IMR-90 (cell line): ENCODE results near the gene CARNS1. TPM values are rescaled to one million over a fixed set of nuclear protein-coding genes. Genes with fewer than 3 reads are reported as not detected.

Source experiments
- ATAC-seq: fragments of 200-7000 bp; cut with Tn5 transposase; 2 replicates; pipeline ENCODE4 v1.9.1; 2020; ENCODE audit warnings: low read depth, mild to moderate bottlenecking, moderate library complexity
- BruUV-seq: library from RNA; stranded (reverse); fragments of 400-500 nt; replicated peaks from 2 replicates; lab custom pipeline; 2021; lab: Mats Ljungman, UMichigan
- CTCF ChIA-PET: fragments of 300-600 bp; formaldehyde crosslinking; extraction: SDS; loops from one replicate; lab custom pipeline; 2021; ENCODE audit warnings: antibody characterized with exemption; lab: Yijun Ruan, JAX
- POLR2A ChIA-PET: fragments of 300-600 bp; sonication (Branson Sonifier 250); formaldehyde crosslinking; loops from one replicate; lab custom pipeline; 2022; ENCODE audit warnings: antibody characterized with exemption; ENCODE audit not compliant: unreplicated experiment; lab: Charles Lee
- DNase-seq: peaks from one replicate; pipeline ENCODE4 v3.0.0; 2013
- H2AFZ ChIP-seq: replicated peaks from 2 replicates; pipeline ENCODE3; 2013; ENCODE audit warnings: low read length, mild to moderate bottlenecking; ENCODE audit not compliant: poor library complexity
- H2AK5ac ChIP-seq: 2 replicates; pipeline ENCODE4 v1.6.1; 2013; ENCODE audit warnings: low read depth, low read length, inconsistent platforms
- H2AK9ac ChIP-seq: replicated peaks from 2 replicates; pipeline ENCODE3; 2013; ENCODE audit warnings: mild to moderate bottlenecking, low read depth, low read length, moderate library complexity; ENCODE audit not compliant: poor library complexity
- H2BK120ac ChIP-seq: 2 replicates; pipeline ENCODE4 v1.6.1; 2013; ENCODE audit warnings: low read depth, low read length, inconsistent platforms
- H2BK15ac ChIP-seq: 3 replicates; pipeline ENCODE4 v1.6.1; 2013; ENCODE audit warnings: low read depth, low read length, inconsistent platforms
- H2BK20ac ChIP-seq: 2 replicates; pipeline ENCODE4 v1.6.1; 2013; ENCODE audit warnings: low read depth, mild to moderate bottlenecking, inconsistent platforms, low read length, moderate library complexity
- H2BK5ac ChIP-seq: 2 replicates; pipeline ENCODE4 v1.6.1; 2013; ENCODE audit warnings: mild to moderate bottlenecking, low read depth, low read length, inconsistent platforms; ENCODE audit not compliant: poor library complexity, severe bottlenecking
- H3K14ac ChIP-seq: replicated peaks from 2 replicates; pipeline ENCODE4 v1.6.1; 2013; ENCODE audit warnings: low read depth, low read length, inconsistent platforms
- H3K18ac ChIP-seq: 2 replicates; pipeline ENCODE4 v1.6.1; 2013; ENCODE audit warnings: low read depth, low read length, control low read depth
- H3K23ac ChIP-seq: 2 replicates; pipeline ENCODE4 v1.6.1; 2013; ENCODE audit warnings: low read depth, low read length, inconsistent platforms
- H3K27ac ChIP-seq: 2 replicates; pipeline ENCODE4 v1.5.1; 2013; ENCODE audit warnings: mild to moderate bottlenecking, control low read depth, low read length; ENCODE audit not compliant: insufficient read depth
- H3K27me3 ChIP-seq: 2 replicates; pipeline ENCODE4 v1.6.1; 2013; ENCODE audit warnings: low read length; ENCODE audit not compliant: control insufficient read depth, insufficient read depth
- H3K36me3 ChIP-seq: 2 replicates; pipeline ENCODE4 v1.6.1; 2013; ENCODE audit warnings: low read length, mixed read lengths; ENCODE audit not compliant: control insufficient read depth, insufficient read depth
- H3K4ac ChIP-seq: 2 replicates; pipeline ENCODE4 v1.6.1; 2013; ENCODE audit warnings: low read depth, low read length, inconsistent platforms
- H3K4me1 ChIP-seq: 2 replicates; pipeline ENCODE4 v1.6.1; 2013; ENCODE audit warnings: low read length, mixed read lengths; ENCODE audit not compliant: control insufficient read depth, insufficient read depth
- H3K4me2 ChIP-seq: 2 replicates; pipeline ENCODE4 v1.6.1; 2013; ENCODE audit warnings: low read depth, mild to moderate bottlenecking, control low read depth, low read length, moderate library complexity
- H3K4me3 ChIP-seq: 2 replicates; pipeline ENCODE4 v1.5.1; 2013; ENCODE audit warnings: low read depth, mild to moderate bottlenecking, control low read depth, low read length, moderate library complexity; ENCODE audit not compliant: insufficient read depth
- H3K56ac ChIP-seq: 2 replicates; pipeline ENCODE4 v1.6.1; 2013; ENCODE audit warnings: low read length, inconsistent platforms; ENCODE audit not compliant: insufficient read depth; ENCODE audit errors: extremely low read depth
- H3K79me1 ChIP-seq, 2 experiments: 2 replicates each; pipeline ENCODE4 v1.6.1; 2013; ENCODE audit warnings: low read length in 2 of 2, inconsistent platforms in 1 of 2, low read depth in 1 of 2
- H3K9ac ChIP-seq: 2 replicates; pipeline ENCODE4 v1.6.1; 2013; ENCODE audit warnings: low read depth, low read length, control low read depth
- H3K9me1 ChIP-seq: 2 replicates; pipeline ENCODE4 v1.6.1; 2013; ENCODE audit warnings: low read length, inconsistent platforms; ENCODE audit not compliant: insufficient read depth
- H3K9me3 ChIP-seq: 2 replicates; pipeline ENCODE4 v1.6.1; 2013; ENCODE audit warnings: low read length; ENCODE audit not compliant: control insufficient read depth, insufficient read depth
- H4K20me1 ChIP-seq: 2 replicates; pipeline ENCODE4 v1.6.1; 2013; ENCODE audit warnings: low read length, inconsistent platforms; ENCODE audit not compliant: insufficient read depth
- H4K5ac ChIP-seq: 2 replicates; pipeline ENCODE4 v1.6.1; 2013; ENCODE audit warnings: mild to moderate bottlenecking, low read depth, low read length, control low read depth
- H4K8ac ChIP-seq, 2 experiments: 2 replicates each; pipeline ENCODE4 v1.6.1; 2013; ENCODE audit warnings: low read depth in 2 of 2, low read length in 2 of 2, control low read depth in 1 of 2, inconsistent platforms in 1 of 2
- H4K91ac ChIP-seq: 2 replicates; pipeline ENCODE4 v1.6.1; 2013; ENCODE audit warnings: low read depth, low read length, inconsistent platforms; ENCODE audit not compliant: insufficient read depth
- CEBPB ChIP-seq: IDR thresholded peaks from 2 replicates; pipeline ENCODE4 v1.6.1; 2012; ENCODE audit warnings: low read depth, low read length, improper control_type of control experiment
- CHD1 ChIP-seq: IDR thresholded peaks from 2 replicates; pipeline ENCODE4 v1.6.1; 2012; ENCODE audit warnings: low read depth, low read length, improper control_type of control experiment
- FOS ChIP-seq: fragments of 150-350 bp; IDR thresholded peaks from 2 replicates; pipeline ENCODE4 v1.6.1; 2016; ENCODE audit warnings: low read depth, low read length
- MAFK ChIP-seq: IDR thresholded peaks from 2 replicates; pipeline ENCODE4 v1.6.1; 2012; ENCODE audit warnings: low read depth, low read length, improper control_type of control experiment
- MAZ ChIP-seq: IDR thresholded peaks from 2 replicates; pipeline ENCODE4 v1.6.1; 2012; ENCODE audit warnings: low read depth, mild to moderate bottlenecking, low read length, improper control_type of control experiment, moderate library complexity, borderline replicate concordance
- MXI1 ChIP-seq: IDR thresholded peaks from 2 replicates; pipeline ENCODE4 v1.6.1; 2012; ENCODE audit warnings: low read depth, mild to moderate bottlenecking, low read length, moderate library complexity, borderline replicate concordance
- NFE2L2 ChIP-seq: fragments of 150-350 bp; IDR thresholded peaks from 2 replicates; pipeline ENCODE4 v1.6.1; 2016; ENCODE audit warnings: low read depth, mild to moderate bottlenecking, low read length
- RCOR1 ChIP-seq: IDR thresholded peaks from 2 replicates; pipeline ENCODE4 v1.6.1; 2012; ENCODE audit warnings: mild to moderate bottlenecking, low read length, improper control_type of control experiment; ENCODE audit not compliant: insufficient replicate concordance
- RFX5 ChIP-seq: IDR thresholded peaks from 2 replicates; pipeline ENCODE4 v1.8.0; 2012; ENCODE audit warnings: low read depth, mild to moderate bottlenecking, low read length, moderate library complexity
- USF2 ChIP-seq: fragments of 150-350 bp; IDR thresholded peaks from 2 replicates; pipeline ENCODE4 v1.6.1; 2017; ENCODE audit warnings: mild to moderate bottlenecking, antibody characterized with exemption, low read length, low read depth
- WGBS, 2 experiments: methylation state at CpG; one replicate each; pipeline versions ENCODE4 v1.1.5 to v1.1.7; 2013; ENCODE audit warnings: missing lambda C conversion rate in 2 of 2; ENCODE audit not compliant: insufficient read length in 1 of 2; ENCODE audit errors: extremely low coverage in 2 of 2; 5-methylcytosine and 5-hydroxymethylcytosine counted together
- dilution Hi-C: fragments of 300-500 bp; cut with HindIII; formaldehyde crosslinking; loops from one replicate; pipeline ENCODE4 v1.14.3; 2018; ENCODE audit warnings: low sequenced_read_pairs; ENCODE audit not compliant: unreplicated experiment
- in situ Hi-C: fragments of 300-500 bp; cut with MboI; formaldehyde crosslinking; loops from 3 replicates; pipeline ENCODE4 v1.14.3; 2019; ENCODE audit warnings: low sequenced_read_pairs, inconsistent platforms, mixed read lengths
- intact Hi-C: fragments of 100-400 bp; cut with micrococcal nuclease; formaldehyde crosslinking; loops from 2 replicates; pipeline ENCODE4 v1.10.0; 2022
- polyA plus RNA-seq, 3 experiments: library from polyadenylated mRNA; depleted of rRNA; stranded (reverse); fragments of >200 nt; gene quantifications; 2 replicates each; pipeline ENCODE4 v1.2.3, GENCODE V29; 2012; ENCODE audit warnings: low replicate concordance in 1 of 3
- total RNA-seq: library from RNA; depleted of rRNA; stranded (reverse); fragments of >200 nt; gene quantifications from 2 replicates; pipeline ENCODE4 v1.2.3, GENCODE V29; 2012

Gene CARNS1
- total and polyA plus RNA-seq, 2 of the 4 experiments (the other 2 are of a cell fraction) = under 0.01 to 0.32 TPM

- peak overlapping the region; percentile 62 for H3K4me3 ChIP-seq
- H3K9me1 ChIP-seq = peaks cover 12% of the 10 kb centered on the region
- peak overlapping the region; percentile 97 for H2AFZ ChIP-seq
- H3K27me3 ChIP-seq = no peaks in the 10 kb centered on the region; the same call in 1 of the 2 replicates
- peak overlapping the region; percentile 72 for H4K91ac ChIP-seq
- H3K79me1 ChIP-seq = peaks cover 4 to 24% of the 10 kb centered on the region in 2 experiments; a peak in 2 of 4 replicates
- ATAC-seq (peak; percentile 24), DNase-seq (peak; percentile 42)
- H3K56ac ChIP-seq = no peak overlapping the region
- H3K4me2 ChIP-seq = peak overlapping the region; percentile 88
- H3K18ac ChIP-seq = no peak overlapping the region; the same call in 1 of the 2 replicates
- peak overlapping the region; percentile 41 for H2BK5ac ChIP-seq
- peak overlapping the region; percentile 95 for H2AK9ac ChIP-seq
- peaks cover 9% of the 10 kb centered on the region for H3K4me1 ChIP-seq
- H3K9ac ChIP-seq = peak overlapping the region; percentile 54
- in situ Hi-C loops (no loop called here), dilution Hi-C loops (no loop called here), intact Hi-C loops (no loop called here)
- no peaks in the 10 kb centered on the region for H4K20me1 ChIP-seq
- TF ChIP-seq MAFK (no peak), RFX5 (no peak), RCOR1 (no peak), MXI1 (0 out of 2 replicates have a peak, but pooled peaks have one; percentile 13), MAZ (peak; percentile 10; the same call in 1 of the 2 replicates), CEBPB (no peak), FOS (no peak), USF2 (peak; percentile 81), NFE2L2 (no peak), CHD1 (no peak)
- POLR2A ChIA-PET = interaction anchor here (0.5 kb wide), 1 partner anchor 51 kb away, joined by 6 read pairs; no protein-coding TSS in a partner anchor
- H3K36me3 ChIP-seq = peaks cover 2% of the 10 kb centered on the region; the same call in 1 of the 2 replicates
- H2BK20ac ChIP-seq = no peak overlapping the region
- peak overlapping the region; percentile 89 for H3K14ac ChIP-seq
- peak overlapping the region; percentile 49 for H2AK5ac ChIP-seq
- BruUV-seq = no TSS peak
- CTCF ChIA-PET = interaction anchor here (0.9 kb wide), 1 partner anchor 113 kb away, joined by 3 read pairs; no protein-coding TSS in a partner anchor
- H2BK15ac ChIP-seq = no peak overlapping the region
- no peak overlapping the region for H2BK120ac ChIP-seq
- peak overlapping the region; percentile 85; the same call in 1 of the 2 replicates for H3K23ac ChIP-seq
- H3K27ac ChIP-seq = peak overlapping the region; percentile 56
- H4K5ac ChIP-seq = peak overlapping the region; percentile 87
- H4K8ac ChIP-seq = peak overlapping the region; percentile 92 to 95
- H3K9me3 ChIP-seq = no peaks in the 10 kb centered on the region
- 35% methylated on average over 5 of the region's 56 CpGs; no CpG with 5 or more reads in 1 of the 2 experiments for WGBS, 2 experiments
- peak overlapping the region; percentile 84 for H3K4ac ChIP-seq
Observed at GRCh38 chr11:67464411-67465188, 49.1 kb downstream of the CARNS1 start.
